SJSA1 (cell line): ENCODE data around the gene SNX13. TPM values are rescaled to one million over a fixed set of nuclear protein-coding genes. Genes with fewer than 3 reads are reported as not detected.
A peak's percentile ranks its signal among the peaks of the same experiment; 100 is the strongest.

Source experiments
- DNase-seq, 2 experiments: peaks; one replicate each; pipeline ENCODE4 v3.0.0-alpha.2; 2015 to 2020; ENCODE audit warnings: low spot score in 2 of 2, low read depth in 1 of 2
- H3K27ac ChIP-seq: fragments of 250-450 bp; sonication (Bioruptor Pico); 2 replicates; pipeline ENCODE4 v1.5.1; 2020; ENCODE audit warnings: mild to moderate bottlenecking, moderate library complexity
- H3K27me3 ChIP-seq: fragments of 250-450 bp; sonication (Bioruptor Pico); replicated peaks from 2 replicates; pipeline ENCODE4 v1.5.1; 2020; ENCODE audit warnings: mild to moderate bottlenecking, moderate library complexity
- H3K36me3 ChIP-seq: fragments of 250-450 bp; sonication (Bioruptor Pico); 2 replicates; pipeline ENCODE4 v1.5.1; 2020; ENCODE audit warnings: mild to moderate bottlenecking
- H3K4me1 ChIP-seq: fragments of 250-450 bp; sonication (Bioruptor Pico); replicated peaks from 2 replicates; pipeline ENCODE4 v1.6.1; 2021; ENCODE audit warnings: mild to moderate bottlenecking
- H3K4me3 ChIP-seq: fragments of 250-450 bp; sonication (Bioruptor Pico); 2 replicates; pipeline ENCODE4 v1.5.1; 2020; ENCODE audit warnings: mild to moderate bottlenecking
- H3K9me3 ChIP-seq: fragments of 250-450 bp; sonication (Bioruptor Pico); replicated peaks from 2 replicates; pipeline ENCODE4 v1.5.1; 2020; ENCODE audit warnings: mild to moderate bottlenecking
- total RNA-seq: library from RNA; depleted of rRNA; stranded (reverse); fragments of >200 nt; shearing (Covaris generic); gene quantifications from 2 replicates; pipeline ENCODE4 v1.2.3, GENCODE V29; 2014

Gene SNX13
- total RNA-seq, 1 experiment from 2014 or later, result 36.8 TPM

DNA sequence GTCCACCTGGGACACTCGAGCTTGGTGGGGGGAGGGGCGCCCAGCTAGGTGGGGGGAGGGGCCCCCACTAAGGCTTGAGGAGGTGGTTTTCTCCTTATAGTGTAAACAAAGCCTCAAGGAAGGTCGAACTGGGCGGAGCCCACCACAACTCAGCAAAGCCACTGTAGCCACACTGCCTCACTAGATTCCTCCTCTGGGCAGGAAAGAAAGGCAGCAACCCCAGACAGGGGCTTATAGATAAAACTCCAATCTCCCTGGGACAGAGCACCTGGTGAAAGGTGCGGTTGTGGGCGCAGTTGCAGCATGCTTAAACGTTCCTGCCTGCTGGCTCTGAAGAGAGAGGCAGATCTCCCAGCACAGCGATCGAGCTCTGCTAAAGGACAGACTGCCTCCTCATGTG is 133.1 kb downstream of the SNX13 start:
- no peaks in the 10 kb centered on the region for H3K4me1 ChIP-seq
- H3K36me3 ChIP-seq, result peaks cover 6% of the 10 kb centered on the region
- DNase-seq, result no peak
- H3K27ac ChIP-seq, result no peak overlapping the region
- H3K27me3 ChIP-seq, result no peaks in the 10 kb centered on the region
- no peak overlapping the region for H3K4me3 ChIP-seq
- H3K9me3 ChIP-seq, result no peaks in the 10 kb centered on the region

DNA sequence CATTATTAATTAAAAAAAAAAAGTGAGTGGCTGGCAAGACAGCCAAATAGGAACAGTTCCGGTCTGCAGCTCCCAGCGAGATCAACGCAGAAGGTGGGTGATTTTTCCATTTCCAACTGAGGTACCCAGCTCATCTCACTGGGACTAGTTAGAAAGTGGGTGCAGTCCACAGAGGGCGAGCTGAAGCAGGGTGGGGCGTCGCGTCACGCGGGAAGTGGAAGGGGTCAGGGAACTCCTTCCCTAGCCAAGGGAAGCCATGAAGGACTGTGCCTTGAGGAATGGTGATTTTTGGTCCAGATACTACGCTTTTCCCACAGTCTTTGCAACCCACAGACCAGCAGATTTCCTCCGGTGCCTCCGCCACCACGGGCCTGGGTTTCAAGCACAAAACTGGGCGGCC is 133.7 kb downstream of the SNX13 start:
- Histone ChIP-seq H3K27ac (no peak overlapping the region), H3K9me3 (no peaks in the 10 kb centered on the region), H3K36me3 (peaks cover 10% of the 10 kb centered on the region), H3K4me3 (no peak overlapping the region), H3K27me3 (no peaks in the 10 kb centered on the region), H3K4me1 (no peaks in the 10 kb centered on the region)
- no peak for DNase-seq

DNA sequence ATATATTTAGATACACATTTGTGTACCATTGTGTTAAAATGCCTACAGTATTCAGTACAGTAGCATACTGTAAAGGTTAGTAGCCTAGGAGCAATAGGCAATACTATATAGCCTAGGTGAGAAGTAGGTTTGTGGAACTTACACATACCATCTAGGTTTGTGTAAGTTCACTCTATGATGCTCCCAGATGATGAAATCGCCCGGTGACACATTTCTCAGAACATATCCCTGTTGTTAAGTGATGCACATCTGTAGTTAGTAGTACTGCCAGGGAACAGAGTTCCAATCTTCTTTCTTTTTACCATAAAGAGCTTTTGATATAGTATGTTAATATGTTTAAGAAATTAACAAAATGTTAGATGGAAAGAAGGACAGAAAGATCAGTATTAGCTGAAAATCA is 138.2 kb downstream of the SNX13 start:
- H3K27ac ChIP-seq, result no peak overlapping the region
- H3K4me1 ChIP-seq, result no peaks in the 10 kb centered on the region
- no peak overlapping the region for H3K4me3 ChIP-seq
- H3K27me3 ChIP-seq, result no peaks in the 10 kb centered on the region
- peaks cover 15% of the 10 kb centered on the region for H3K36me3 ChIP-seq
- H3K9me3 ChIP-seq, result no peaks in the 10 kb centered on the region
- DNase-seq, result no peak

DNA sequence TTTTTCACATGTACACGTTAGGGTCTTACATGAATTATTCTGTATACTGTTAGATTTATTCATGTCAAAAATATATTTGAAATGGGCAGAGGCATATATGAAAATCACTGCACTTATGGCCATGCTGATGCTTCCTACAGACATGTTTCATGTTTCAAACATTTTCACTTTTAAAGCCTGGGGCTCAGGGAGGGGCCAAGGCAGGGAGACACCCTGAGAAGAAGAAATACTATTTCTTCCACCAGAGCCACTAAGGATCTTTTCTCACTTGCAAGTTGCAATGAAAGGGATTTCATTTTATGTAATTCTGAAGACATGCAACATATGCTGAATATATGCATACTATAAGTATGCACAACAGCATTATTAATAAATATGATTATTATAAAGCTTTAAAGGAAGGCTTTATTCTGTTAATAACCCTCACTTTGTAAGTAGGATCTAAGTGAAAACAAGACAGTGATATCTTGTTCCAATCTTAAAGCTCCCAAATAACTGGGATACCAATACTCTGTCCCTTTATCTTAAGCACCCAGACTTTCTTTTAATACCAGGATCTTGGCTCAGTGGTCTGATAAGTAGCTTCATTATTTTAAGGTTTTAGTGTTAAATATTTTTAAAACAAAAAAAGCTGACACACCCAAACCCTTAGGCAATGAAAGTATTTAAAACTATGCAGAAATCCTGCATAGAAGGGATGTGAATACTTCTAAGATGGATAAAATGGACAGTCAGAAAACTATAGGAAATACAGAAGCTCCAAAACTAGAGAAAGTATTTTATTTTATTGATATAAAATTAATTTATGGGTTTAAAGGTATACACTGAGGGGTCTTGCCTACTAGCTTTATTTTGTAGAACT is 148.0 kb downstream of the SNX13 start:
- Histone ChIP-seq H3K4me1 (no peaks in the 10 kb centered on the region), H3K27ac (no peak overlapping the region), H3K4me3 (no peak overlapping the region), H3K36me3 (0 out of 2 replicates have a peak, but pooled peaks cover 6% of the 10 kb centered on the region), H3K27me3 (no peaks in the 10 kb centered on the region), H3K9me3 (no peaks in the 10 kb centered on the region)
- no peak for DNase-seq

DNA sequence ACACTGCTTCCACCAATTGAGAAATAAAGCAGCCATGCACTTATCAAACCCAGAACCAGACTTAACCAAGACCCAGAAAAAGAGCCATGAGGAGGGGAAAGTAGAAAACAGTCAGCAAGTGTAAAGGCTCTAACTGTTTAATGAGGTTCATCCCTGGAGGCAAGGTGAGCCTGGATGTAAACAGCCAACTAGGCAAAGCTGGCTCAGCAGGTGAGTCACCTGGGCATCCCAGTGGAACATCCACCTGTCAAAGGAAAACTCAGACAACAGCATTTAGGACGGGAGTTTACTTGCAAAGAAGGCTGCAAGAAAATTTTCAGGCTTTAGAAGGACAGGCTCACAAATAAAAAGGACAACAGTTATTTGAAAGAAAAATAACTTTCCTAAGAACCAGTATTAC is 153.0 kb downstream of the SNX13 start:
- no peak overlapping the region for H3K27ac ChIP-seq
- no peaks in the 10 kb centered on the region for H3K9me3 ChIP-seq
- no peaks in the 10 kb centered on the region for H3K36me3 ChIP-seq
- H3K4me3 ChIP-seq, result no peak overlapping the region
- H3K4me1 ChIP-seq, result 0 out of 2 replicates have a peak, but pooled peaks cover 1% of the 10 kb centered on the region
- H3K27me3 ChIP-seq, result no peaks in the 10 kb centered on the region
- no peak for DNase-seq

DNA sequence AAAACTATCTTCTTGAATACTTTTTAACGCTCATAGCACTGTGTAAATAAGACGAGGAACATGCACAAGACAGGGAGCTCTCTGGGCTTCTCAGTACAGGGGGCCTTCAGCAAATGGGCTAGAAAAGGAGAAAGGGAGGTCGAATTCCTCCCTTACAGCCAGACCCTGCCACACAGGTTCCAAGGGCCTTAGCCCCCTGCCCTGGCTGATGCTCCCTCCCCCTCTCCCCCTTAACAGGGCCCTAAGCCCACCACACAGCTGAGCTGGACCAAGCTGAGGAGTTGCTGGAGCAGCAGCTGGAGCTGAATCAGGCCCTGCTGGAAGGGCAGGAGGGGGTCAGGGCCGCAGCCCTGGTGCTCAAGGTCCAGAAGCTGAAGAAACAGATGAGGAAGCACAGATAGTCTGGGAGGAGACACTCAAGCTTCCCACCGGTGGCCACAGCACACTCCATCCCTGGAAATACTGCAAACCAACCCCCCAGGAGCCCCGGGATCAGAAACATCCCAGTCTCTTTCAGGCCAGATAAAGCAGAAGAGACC is 153.9 kb downstream of the SNX13 start:
- Histone ChIP-seq H3K27ac (no peak overlapping the region), H3K36me3 (no peaks in the 10 kb centered on the region), H3K4me1 (0 out of 2 replicates have a peak, but pooled peaks cover 7% of the 10 kb centered on the region), H3K4me3 (no peak overlapping the region), H3K9me3 (no peaks in the 10 kb centered on the region), H3K27me3 (no peaks in the 10 kb centered on the region)
- DNase-seq, result no peak

DNA sequence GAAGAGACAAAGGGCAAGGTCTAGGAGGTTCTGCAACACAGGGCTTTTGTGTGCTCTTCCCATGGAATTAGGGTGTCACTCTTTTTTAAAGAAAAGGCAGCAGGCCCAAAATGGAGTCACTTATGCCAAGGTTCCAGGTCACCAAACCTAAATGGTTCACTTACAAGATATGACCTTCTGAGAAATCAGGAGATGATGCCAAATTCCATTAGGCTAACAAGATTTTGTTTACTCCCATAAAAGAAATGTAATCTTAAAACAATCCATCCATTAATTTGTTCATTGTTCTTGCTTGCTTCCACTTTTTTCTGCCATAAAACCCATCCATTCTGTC is 158.1 kb downstream of the SNX13 start:
- Histone ChIP-seq H3K27me3 (no peaks in the 10 kb centered on the region), H3K36me3 (no peaks in the 10 kb centered on the region), H3K27ac (no peak overlapping the region), H3K4me1 (0 out of 2 replicates have a peak, but pooled peaks cover 7% of the 10 kb centered on the region), H3K9me3 (no peaks in the 10 kb centered on the region), H3K4me3 (no peak overlapping the region)
- DNase-seq, result no peak

DNA sequence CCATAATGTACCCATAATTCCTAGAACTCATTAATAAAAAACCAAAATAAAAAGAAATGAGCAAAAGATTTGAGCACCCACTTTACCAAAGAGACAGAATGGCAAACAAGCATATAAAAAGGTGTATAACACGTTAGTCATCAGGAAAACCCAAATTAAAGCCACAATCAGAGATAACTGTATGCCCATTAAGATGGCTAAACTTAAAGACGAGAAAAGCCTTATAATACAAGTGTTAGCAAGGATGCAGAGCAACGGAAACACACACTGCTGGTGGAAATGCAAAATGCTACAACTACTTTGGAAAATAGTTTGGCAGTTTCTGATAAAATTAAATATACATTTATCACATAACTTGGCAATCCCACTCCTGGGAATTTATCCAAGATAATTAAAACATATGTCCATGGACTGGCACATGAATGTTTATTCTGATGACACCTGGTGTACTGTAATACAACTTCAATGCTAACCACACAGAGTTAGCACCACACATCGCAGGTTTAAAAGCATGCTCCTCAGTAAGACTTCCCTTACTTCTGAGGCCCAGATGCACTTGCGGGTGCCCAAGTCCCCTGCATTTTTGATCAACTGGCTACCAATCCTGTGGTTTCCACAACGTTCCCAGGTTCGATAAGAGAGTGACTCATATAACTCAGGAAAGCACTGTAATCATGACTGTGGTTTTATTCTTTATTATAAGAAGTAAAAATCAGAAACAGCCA is 158.6 kb downstream of the SNX13 start:
- Histone ChIP-seq H3K27ac (no peak overlapping the region), H3K9me3 (no peaks in the 10 kb centered on the region), H3K36me3 (no peaks in the 10 kb centered on the region), H3K27me3 (no peaks in the 10 kb centered on the region), H3K4me3 (no peak overlapping the region), H3K4me1 (0 out of 2 replicates have a peak, but pooled peaks cover 7% of the 10 kb centered on the region)
- DNase-seq, result peak in 1 of 2 experiments; percentile 5

DNA sequence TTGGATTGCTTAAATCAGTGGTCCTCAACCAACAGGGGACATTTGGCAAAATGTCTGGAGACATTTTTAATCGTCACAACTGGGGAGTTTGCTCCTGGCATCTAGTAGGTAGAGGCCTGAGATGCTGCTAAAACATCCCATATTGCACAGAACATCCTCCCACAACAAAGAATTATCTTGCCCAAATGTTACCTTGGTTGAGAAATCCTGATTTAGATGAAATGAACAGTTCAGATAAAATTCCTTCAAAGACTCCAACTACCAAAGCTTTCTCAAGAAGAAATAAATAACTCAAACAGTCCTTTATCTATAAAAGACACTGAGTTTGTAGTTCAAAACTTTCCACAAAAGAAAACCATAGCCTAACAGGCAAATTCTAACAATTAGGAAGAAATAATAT is 160.9 kb downstream of the SNX13 start:
- H3K9me3 ChIP-seq, result no peaks in the 10 kb centered on the region
- no peaks in the 10 kb centered on the region for H3K27me3 ChIP-seq
- 0 out of 2 replicates have a peak, but pooled peaks cover 7% of the 10 kb centered on the region for H3K4me1 ChIP-seq
- no peak overlapping the region for H3K27ac ChIP-seq
- no peak for DNase-seq
- no peaks in the 10 kb centered on the region for H3K36me3 ChIP-seq
- no peak overlapping the region for H3K4me3 ChIP-seq

DNA sequence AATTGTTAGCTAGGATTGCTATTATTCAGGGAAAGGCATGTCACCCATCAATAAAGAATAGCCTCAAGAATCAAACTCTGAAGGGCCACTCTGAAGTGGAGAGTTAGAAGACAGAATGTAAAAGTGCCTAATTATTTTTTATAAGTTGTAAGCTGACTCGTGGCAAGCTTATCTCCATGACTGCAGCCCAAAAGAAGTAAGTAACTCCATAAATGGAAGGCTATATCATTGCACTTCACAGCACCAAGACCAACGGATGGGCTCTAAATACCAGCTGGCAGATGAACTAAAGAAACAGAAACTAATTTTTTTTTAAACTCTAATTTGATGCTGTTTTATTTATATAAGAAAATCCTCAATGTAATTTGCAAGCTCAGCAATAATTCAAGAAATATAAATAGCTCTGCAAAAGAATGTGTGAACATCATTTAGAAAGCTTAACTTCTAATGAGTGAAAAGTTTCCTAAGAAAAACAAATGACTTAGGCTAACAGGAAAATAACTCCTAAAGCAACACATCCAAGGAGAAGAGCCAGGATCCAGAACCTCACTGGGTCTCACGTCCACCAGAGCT is 165.5 kb downstream of the SNX13 start:
- Histone ChIP-seq H3K4me1 (no peaks in the 10 kb centered on the region), H3K9me3 (no peaks in the 10 kb centered on the region), H3K4me3 (no peak overlapping the region), H3K36me3 (no peaks in the 10 kb centered on the region), H3K27me3 (peaks cover 3% of the 10 kb centered on the region; the same call in 1 of the 2 replicates), H3K27ac (no peak overlapping the region)
- no peak for DNase-seq

DNA sequence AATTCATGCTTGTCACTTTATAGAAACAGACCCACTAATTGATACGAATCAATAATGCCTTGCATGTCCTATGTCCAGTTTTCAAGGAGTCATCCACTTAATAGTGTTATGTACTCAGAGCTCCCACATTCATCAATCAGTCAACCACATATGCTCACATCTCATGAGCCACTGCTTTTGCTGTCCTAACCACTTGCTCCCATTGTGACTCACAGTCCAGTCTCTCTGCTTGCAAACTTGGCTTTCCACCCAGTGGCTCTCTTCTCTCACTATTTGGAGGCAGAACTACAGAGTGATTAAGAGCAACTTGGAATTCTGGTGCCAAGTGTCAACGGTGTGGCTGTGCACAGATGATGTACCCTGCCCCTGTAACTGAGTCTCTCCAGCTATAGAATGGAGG is 166.0 kb downstream of the SNX13 start:
- H3K27me3 ChIP-seq, result peaks cover 3% of the 10 kb centered on the region; the same call in 1 of the 2 replicates
- no peaks in the 10 kb centered on the region for H3K36me3 ChIP-seq
- peak in 1 of 2 experiments; percentile 2 for DNase-seq
- H3K9me3 ChIP-seq, result no peaks in the 10 kb centered on the region
- no peak overlapping the region for H3K27ac ChIP-seq
- H3K4me3 ChIP-seq, result no peak overlapping the region
- no peaks in the 10 kb centered on the region for H3K4me1 ChIP-seq

DNA sequence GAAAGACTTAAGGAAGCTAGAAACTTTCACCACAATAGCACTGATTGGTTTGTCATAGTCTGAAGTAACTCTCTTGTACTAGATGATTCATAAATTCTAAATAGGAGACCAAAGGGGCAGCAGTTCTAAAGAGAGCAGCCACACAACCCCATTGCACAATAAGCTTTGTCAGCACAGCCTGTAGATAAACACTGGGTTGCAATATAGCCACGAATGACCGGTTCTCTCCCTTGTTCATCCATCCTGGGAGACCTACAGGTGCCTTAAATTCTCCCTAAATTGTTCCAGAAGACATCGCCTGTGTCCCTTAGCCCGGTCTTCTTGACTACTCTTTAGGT is 167.0 kb downstream of the SNX13 start:
- H3K9me3 ChIP-seq, result no peaks in the 10 kb centered on the region
- no peak overlapping the region for H3K4me3 ChIP-seq
- DNase-seq, result no peak
- H3K27ac ChIP-seq, result no peak overlapping the region
- H3K36me3 ChIP-seq, result no peaks in the 10 kb centered on the region
- H3K27me3 ChIP-seq, result peaks cover 3% of the 10 kb centered on the region; the same call in 1 of the 2 replicates
- H3K4me1 ChIP-seq, result no peaks in the 10 kb centered on the region

DNA sequence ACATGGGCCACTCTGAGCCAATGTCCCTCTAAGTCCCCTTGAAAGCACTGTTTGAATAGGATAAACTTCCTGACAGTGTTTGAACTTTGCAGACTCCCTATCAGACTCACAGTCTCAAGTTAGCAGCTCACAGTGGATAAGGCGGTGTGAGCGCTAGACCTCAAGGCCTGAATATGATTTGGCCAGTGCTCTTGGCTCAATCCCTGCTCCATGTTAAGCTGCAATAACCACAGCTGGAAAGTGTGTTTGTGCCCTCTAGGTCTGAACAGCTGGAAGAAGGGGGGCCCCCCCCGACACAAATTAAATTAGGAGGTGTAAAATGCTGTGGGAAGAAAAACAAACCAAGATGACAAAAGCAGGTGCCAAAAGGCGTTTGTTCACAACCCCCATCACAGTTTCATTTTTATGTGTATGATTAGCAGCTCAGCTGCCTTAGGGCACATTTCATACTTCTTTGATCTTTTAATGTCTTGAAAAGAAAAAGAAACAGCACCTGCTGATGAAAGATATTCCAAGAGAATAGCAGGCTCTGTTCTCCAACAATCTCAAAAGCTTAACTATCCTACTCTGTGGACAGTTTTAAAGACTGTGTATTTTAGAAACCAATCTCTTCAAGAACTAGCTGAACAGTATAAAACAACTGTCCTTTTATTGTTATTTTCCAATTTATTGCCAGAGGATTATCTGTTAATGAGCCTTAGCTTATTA is 167.6 kb downstream of the SNX13 start:
- Histone ChIP-seq H3K36me3 (no peaks in the 10 kb centered on the region), H3K27me3 (peaks cover 3% of the 10 kb centered on the region; the same call in 1 of the 2 replicates), H3K9me3 (no peaks in the 10 kb centered on the region), H3K4me3 (no peak overlapping the region), H3K27ac (no peak overlapping the region), H3K4me1 (no peaks in the 10 kb centered on the region)
- DNase-seq, result no peak
